Measurements from ENCODE around the gene TERF2IP. TPM values are rescaled to one million over a fixed set of nuclear protein-coding genes. Genes with fewer than 3 reads are reported as not detected.

Gene TERF2IP
- total and polyA plus RNA-seq, 9 of the 15 experiments (the other 6 are each of a cell fraction or from before 2014, with no cell fraction given), result 14.5 to 64.2 (median 47.0) TPM

DNA sequence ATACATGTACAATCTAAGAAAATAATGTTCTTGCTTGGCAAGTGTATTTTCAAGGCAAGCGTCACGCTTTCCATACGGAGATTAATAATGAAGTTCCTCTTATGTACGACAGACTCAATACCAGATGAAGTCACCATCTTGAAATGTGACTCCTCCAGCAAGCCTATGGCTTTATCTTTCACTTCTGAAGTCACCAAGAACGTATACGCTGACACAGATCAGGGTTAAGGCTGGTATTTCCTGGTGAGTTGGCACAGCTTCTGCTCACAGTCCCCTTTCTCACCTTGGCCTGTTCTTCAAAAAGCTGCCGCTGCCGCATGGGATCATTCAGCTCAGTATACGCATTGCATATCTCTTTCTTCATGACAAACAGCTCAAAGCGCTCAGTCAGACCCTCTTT is 18.4 kb upstream of the TERF2IP start (continued):
- TF ChIP-seq SRF (CRISPR knock-in tag; IDR thresholded peaks at IDR 0.05) (no peak), ZNF764 (CRISPR knock-in tag; IDR thresholded peaks at IDR 0.05; ENCODE audit: low read depth) (no peak), SP2 (IDR thresholded peaks at IDR 0.05; ENCODE audit: extremely low read depth, low read depth, low read length, poor library complexity, severe bottlenecking) (no peak), RBM25 (IDR thresholded peaks at IDR 0.05; ENCODE audit: low read depth, low read length, severe bottlenecking) (no peak), ZNF212 (CRISPR knock-in tag; IDR thresholded peaks at IDR 0.05) (no peak), CTBP1 (IDR thresholded peaks at IDR 0.05; ENCODE audit: borderline replicate concordance) (no peak), ARID1B (IDR thresholded peaks at IDR 0.05) (no peak), C11orf30 (IDR thresholded peaks at IDR 0.05; ENCODE audit: low read depth) (no peak), HDAC2 (IDR thresholded peaks at IDR 0.05) (no peak), SIN3B (IDR thresholded peaks at IDR 0.05; ENCODE audit: low read depth) (no peak)
- TF ChIP-seq, protein P1, sequence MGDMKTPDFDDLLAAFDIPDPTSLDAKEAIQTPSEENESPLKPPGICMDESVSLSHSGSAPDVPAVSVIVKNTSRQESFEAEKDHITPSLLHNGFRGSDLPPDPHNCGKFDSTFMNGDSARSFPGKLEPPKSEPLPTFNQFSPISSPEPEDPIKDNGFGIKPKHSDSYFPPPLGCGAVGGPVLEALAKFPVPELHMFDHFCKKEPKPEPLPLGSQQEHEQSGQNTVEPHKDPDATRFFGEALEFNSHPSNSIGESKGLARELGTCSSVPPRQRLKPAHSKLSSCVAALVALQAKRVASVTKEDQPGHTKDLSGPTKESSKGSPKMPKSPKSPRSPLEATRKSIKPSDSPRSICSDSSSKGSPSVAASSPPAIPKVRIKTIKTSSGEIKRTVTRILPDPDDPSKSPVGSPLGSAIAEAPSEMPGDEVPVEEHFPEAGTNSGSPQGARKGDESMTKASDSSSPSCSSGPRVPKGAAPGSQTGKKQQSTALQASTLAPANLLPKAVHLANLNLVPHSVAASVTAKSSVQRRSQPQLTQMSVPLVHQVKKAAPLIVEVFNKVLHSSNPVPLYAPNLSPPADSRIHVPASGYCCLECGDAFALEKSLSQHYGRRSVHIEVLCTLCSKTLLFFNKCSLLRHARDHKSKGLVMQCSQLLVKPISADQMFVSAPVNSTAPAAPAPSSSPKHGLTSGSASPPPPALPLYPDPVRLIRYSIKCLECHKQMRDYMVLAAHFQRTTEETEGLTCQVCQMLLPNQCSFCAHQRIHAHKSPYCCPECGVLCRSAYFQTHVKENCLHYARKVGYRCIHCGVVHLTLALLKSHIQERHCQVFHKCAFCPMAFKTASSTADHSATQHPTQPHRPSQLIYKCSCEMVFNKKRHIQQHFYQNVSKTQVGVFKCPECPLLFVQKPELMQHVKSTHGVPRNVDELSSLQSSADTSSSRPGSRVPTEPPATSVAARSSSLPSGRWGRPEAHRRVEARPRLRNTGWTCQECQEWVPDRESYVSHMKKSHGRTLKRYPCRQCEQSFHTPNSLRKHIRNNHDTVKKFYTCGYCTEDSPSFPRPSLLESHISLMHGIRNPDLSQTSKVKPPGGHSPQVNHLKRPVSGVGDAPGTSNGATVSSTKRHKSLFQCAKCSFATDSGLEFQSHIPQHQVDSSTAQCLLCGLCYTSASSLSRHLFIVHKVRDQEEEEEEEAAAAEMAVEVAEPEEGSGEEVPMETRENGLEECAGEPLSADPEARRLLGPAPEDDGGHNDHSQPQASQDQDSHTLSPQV (IDR thresholded peaks at IDR 0.05), result no peak

Measured in K562 (cell line).